Epithelial cell of proximal tubule (primary cell): ENCODE results near the gene CEP290. TPM values are rescaled to one million over a fixed set of nuclear protein-coding genes. Genes with fewer than 3 reads are reported as not detected.

Source experiments
- DNase-seq: peaks from one replicate; pipeline ENCODE4 v3.0.0-alpha.2; 2011; ENCODE audit warnings: low read depth
- H3K4me3 ChIP-seq: 2 replicates; pipeline ENCODE4 v1.5.1; 2011; ENCODE audit warnings: low read depth, mild to moderate bottlenecking, low read length
- total RNA-seq: library from RNA; depleted of rRNA; stranded (reverse); fragments of >200 nt; gene quantifications from 2 replicates; pipeline ENCODE4 v1.2.3, GENCODE V29; 2015
- TF ChIP-seq, protein P1 (sequence below): conservative IDR thresholded peaks from 2 replicates; pipeline ENCODE4 v1.5.1; 2012; ENCODE audit warnings: low read depth, mild to moderate bottlenecking, low read length

CEP290 gene
- total RNA-seq, 1 donor from 2014 or later, result 7.0 TPM

DNA sequence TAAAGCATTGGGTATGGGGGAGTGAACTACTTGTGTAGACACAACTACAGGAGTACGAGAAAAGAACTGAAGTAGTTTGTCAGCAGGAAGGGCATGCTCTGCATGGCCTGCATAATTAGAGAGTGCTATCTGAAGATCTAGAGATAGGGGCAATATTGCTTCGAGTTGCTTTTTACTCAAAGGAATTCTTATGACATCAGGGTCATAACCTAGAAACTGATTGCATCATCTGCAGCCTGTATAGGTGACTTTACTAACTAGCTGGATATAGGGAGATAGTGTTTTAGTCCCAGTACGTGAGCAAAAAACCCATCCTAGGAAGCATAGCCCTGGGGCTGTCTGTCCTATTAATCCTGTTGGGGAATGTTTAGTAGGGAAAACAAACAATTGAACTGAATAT lies 40.0 kb upstream of the CEP290 start:
- H3K4me3 ChIP-seq, result no peak overlapping the region
- DNase-seq, result no peak
- TF ChIP-seq, protein P1, sequence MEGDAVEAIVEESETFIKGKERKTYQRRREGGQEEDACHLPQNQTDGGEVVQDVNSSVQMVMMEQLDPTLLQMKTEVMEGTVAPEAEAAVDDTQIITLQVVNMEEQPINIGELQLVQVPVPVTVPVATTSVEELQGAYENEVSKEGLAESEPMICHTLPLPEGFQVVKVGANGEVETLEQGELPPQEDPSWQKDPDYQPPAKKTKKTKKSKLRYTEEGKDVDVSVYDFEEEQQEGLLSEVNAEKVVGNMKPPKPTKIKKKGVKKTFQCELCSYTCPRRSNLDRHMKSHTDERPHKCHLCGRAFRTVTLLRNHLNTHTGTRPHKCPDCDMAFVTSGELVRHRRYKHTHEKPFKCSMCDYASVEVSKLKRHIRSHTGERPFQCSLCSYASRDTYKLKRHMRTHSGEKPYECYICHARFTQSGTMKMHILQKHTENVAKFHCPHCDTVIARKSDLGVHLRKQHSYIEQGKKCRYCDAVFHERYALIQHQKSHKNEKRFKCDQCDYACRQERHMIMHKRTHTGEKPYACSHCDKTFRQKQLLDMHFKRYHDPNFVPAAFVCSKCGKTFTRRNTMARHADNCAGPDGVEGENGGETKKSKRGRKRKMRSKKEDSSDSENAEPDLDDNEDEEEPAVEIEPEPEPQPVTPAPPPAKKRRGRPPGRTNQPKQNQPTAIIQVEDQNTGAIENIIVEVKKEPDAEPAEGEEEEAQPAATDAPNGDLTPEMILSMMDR, result no peak

DNA sequence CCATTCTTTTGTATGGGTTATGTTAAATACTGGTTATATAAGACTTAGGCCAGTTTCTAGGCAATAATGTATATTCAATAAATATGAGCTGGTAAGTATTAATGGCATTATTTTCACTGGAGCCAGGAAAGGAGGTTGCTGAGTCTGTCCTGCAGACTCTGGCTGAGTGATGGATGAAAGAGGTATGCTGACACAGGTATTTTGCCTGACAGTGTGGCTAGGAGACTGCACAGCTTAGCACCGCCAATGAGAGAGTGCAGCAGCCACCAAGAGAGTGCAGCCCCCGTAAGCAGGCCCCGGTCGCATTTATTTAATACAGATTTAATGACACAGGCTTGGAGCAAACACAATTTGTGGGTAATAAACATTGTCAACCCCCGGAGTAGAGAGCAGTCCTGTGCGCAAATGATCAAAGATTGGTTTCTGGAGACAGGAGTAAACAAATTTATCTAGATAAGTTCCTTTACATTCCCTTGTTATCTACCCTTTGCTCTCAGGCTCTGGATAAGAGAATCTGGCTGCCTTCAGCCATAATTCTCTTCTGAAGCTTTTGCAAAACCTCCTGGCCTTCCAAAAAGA lies 37.6 kb upstream of the CEP290 start:
- H3K4me3 ChIP-seq, result no peak overlapping the region
- TF ChIP-seq, protein P1, result no peak

DNA sequence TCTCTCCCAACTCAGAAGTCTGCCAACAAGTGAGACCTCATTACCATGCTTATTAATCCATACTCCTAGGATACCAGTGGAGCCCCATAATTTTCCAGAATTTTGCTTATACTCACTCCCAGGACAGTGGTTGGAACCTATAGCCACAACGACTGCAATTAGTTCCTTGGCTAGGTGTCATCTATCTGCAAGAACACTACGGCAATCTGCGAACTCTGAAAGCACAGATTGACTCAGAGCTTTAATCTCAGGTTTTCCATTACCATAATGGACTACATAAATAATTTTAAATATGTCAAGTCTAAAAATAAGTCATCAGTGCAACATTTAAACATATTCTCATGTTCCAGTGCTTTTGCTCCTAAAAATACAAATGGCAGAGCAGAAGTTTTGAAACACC lies 33.7 kb upstream of the CEP290 start:
- no peak for DNase-seq
- TF ChIP-seq, protein P1, result no peak
- no peak overlapping the region for H3K4me3 ChIP-seq

More for the DNA sequence above, 37.6 kb upstream of the CEP290 start:
- no peak for DNase-seq

DNA sequence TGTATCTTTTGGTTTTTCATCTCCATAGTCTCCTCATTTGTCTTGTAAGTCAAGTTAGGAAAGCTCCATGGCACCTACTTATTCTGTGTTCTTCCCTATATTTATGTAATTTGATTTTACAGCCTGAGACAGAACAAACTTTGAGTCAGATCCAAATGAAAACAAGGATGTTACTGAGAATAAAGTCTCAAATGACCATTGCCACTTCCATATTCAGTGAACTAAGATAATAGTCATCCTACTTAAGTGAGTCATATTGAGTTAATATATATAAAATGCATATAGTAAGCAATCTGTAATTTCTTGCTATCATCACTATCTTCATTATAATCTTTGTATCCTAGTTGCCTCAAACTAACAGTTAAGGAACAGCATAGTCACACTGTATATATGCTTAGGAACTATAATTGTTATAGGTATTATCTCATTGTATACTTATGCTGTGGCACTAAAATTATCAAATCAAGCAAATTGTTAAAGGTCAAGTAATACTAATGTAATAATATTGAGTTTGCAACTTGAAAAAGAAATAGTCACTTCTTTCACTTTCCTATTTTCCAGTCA lies 31.0 kb upstream of the CEP290 start:
- H3K4me3 ChIP-seq, result no peak overlapping the region
- no peak for DNase-seq
- TF ChIP-seq, protein P1, result no peak

DNA sequence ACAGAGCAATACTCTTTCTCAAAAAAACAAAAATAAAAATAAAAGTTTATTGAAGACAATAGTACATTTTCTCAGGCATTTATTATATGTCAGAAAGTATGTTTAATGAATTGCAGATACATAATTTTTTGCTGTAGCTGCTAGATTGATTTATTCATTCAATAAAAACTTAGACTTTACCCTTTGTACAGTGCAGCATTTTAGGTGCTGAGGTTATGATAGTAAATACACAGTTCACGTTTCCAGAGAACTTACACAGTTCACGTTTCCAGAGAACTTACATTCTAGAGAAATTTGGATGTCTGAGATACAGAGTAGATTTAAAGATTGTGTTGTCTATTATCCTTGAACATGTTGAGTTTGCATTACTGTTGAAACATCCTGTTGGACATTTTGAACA lies 25.5 kb upstream of the CEP290 start:
- no peak overlapping the region for H3K4me3 ChIP-seq
- TF ChIP-seq, protein P1, result no peak
- no peak for DNase-seq

DNA sequence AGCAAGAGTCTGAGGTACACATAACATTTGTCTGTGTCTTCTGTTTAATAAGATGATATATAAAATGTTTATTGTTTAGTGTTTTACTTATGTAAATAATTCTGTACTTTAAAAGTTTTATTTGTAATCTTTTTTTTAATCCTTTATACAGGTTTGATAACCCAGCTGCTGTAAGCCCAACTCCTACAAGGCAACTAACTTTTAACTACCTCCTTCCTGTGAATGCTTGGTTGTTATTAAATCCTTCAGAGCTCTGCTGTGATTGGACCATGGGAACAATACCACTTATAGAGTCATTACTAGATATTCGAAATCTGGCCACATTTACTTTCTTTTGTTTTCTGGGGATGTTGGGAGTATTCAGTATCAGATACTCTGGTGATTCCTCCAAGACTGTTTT lies 24.3 kb upstream of the CEP290 start:
- TF ChIP-seq, protein P1, result no peak
- no peak overlapping the region for H3K4me3 ChIP-seq
- DNase-seq, result no peak

DNA sequence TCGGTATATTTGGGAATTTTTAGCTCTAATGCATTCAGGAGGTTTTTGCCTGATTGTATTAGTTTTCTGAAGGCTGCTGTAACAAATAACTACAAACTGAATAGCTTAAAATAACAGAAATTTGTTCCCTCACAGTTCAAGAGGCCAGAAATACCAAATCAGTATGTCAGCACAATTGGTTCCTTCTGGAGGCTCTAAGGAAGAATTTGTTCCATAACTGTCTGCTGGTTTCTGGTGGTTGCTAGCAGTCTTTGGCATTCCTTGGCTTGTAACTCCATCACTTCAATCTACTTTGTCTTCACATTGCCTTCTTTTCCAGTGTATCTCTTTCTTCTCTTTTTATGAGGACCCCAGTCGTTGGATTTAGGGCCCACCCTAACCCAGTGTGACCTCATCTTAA lies 21.5 kb upstream of the CEP290 start:
- H3K4me3 ChIP-seq, result no peak overlapping the region
- TF ChIP-seq, protein P1, result no peak
- DNase-seq, result no peak
